GM19372 (cell line): ENCODE measurements around the gene DOCK1.

Source experiments
- ATAC-seq: cut with Tn5 transposase; IDR thresholded peaks from one replicate; pipeline ENCODE4 v1.9.1; 2021; ENCODE audit warnings: mild to moderate bottlenecking, low read depth, moderate library complexity; ENCODE audit not compliant: unreplicated experiment

The DOCK1 gene

GRCh38 chr10:127405221-127405620, 500.0 kb downstream of the DOCK1 start:
- no peak for ATAC-seq

- no peak for ATAC-seq
These were observed 500.9 kb downstream of the DOCK1 start for GRCh38 chr10:127406018-127406550.

GRCh38 chr10:127407551-127407950, 502.3 kb downstream of the DOCK1 start:
- no peak for ATAC-seq

- ATAC-seq = no peak
These were observed 503.0 kb downstream of the DOCK1 start for GRCh38 chr10:127408112-127408710.

GRCh38 chr10:127408733-127409132, 503.5 kb downstream of the DOCK1 start:
- ATAC-seq = no peak

GRCh38 chr10:127410030-127410429, 504.8 kb downstream of the DOCK1 start:
- ATAC-seq = no peak

- no peak for ATAC-seq
These were observed 505.8 kb downstream of the DOCK1 start for GRCh38 chr10:127411062-127411461.

GRCh38 chr10:127413326-127413725, 508.1 kb downstream of the DOCK1 start:
- no peak for ATAC-seq

GRCh38 chr10:127414024-127414423, 508.8 kb downstream of the DOCK1 start:
- no peak for ATAC-seq

GRCh38 chr10:127415116-127415515, 509.9 kb downstream of the DOCK1 start:
- ATAC-seq = no peak

GRCh38 chr10:127415901-127416581, 510.8 kb downstream of the DOCK1 start:
- no peak for ATAC-seq

GRCh38 chr10:127417031-127417430, 511.8 kb downstream of the DOCK1 start:
- no peak for ATAC-seq

- no peak for ATAC-seq
These were observed 512.6 kb downstream of the DOCK1 start for GRCh38 chr10:127417686-127418401.

GRCh38 chr10:127418536-127419168, 513.4 kb downstream of the DOCK1 start:
- ATAC-seq = no peak

GRCh38 chr10:127420138-127420684, 515.0 kb downstream of the DOCK1 start:
- ATAC-seq = no peak

- ATAC-seq = no peak
These were observed 518.1 kb downstream of the DOCK1 start for GRCh38 chr10:127423218-127423915.

GRCh38 chr10:127424594-127425264, 519.5 kb downstream of the DOCK1 start:
- ATAC-seq = no peak

GRCh38 chr10:127426746-127427145, 521.5 kb downstream of the DOCK1 start:
- ATAC-seq = no peak

GRCh38 chr10:127427926-127428325, 522.7 kb downstream of the DOCK1 start:
- no peak for ATAC-seq
